H9 (cell line): ENCODE data around the gene PLA2G12B. TPM values are rescaled to one million over a fixed set of nuclear protein-coding genes. Genes with fewer than 3 reads are reported as not detected.

ENCODE experiments used
- DNase-seq: peaks from one replicate; pipeline ENCODE4 v3.0.0-alpha.2; 2017
- H2AFZ ChIP-seq: one replicate; pipeline ENCODE4 v1.6.1; 2013; ENCODE audit warnings: mild to moderate bottlenecking, low read length, control low read depth, moderate library complexity
- H2AK5ac ChIP-seq: 2 replicates; pipeline ENCODE4 v1.6.1; 2013; ENCODE audit warnings: low read length, control low read depth, mixed read lengths; ENCODE audit not compliant: insufficient read length
- H2BK120ac ChIP-seq: one replicate; pipeline ENCODE4 v1.6.1; 2013; ENCODE audit warnings: low read depth, mild to moderate bottlenecking, low read length, control low read depth, inconsistent platforms; ENCODE audit not compliant: poor library complexity, severe bottlenecking
- H2BK12ac ChIP-seq: 2 replicates; pipeline ENCODE4 v1.6.1; 2013; ENCODE audit warnings: low read length, control low read depth, mixed read lengths, low read depth; ENCODE audit not compliant: insufficient read length
- H2BK15ac ChIP-seq: 2 replicates; pipeline ENCODE4 v1.6.1; 2013; ENCODE audit warnings: low read depth, low read length, control low read depth
- H2BK20ac ChIP-seq: one replicate; pipeline ENCODE4 v1.6.1; 2013; ENCODE audit warnings: low read depth, mild to moderate bottlenecking, low read length, control low read depth, inconsistent platforms; ENCODE audit not compliant: poor library complexity, severe bottlenecking
- H2BK5ac ChIP-seq: 2 replicates; pipeline ENCODE4 v1.6.1; 2013; ENCODE audit warnings: low read length, control low read depth, mixed read lengths; ENCODE audit not compliant: insufficient read length
- H3K14ac ChIP-seq: 2 replicates; pipeline ENCODE4 v1.6.1; 2013; ENCODE audit warnings: low read length, control low read depth; ENCODE audit not compliant: insufficient read depth
- H3K18ac ChIP-seq: 2 replicates; pipeline ENCODE4 v1.6.1; 2013; ENCODE audit warnings: low read depth, mild to moderate bottlenecking, mixed read lengths, low read length, control low read depth; ENCODE audit not compliant: insufficient read length
- H3K23ac ChIP-seq: 2 replicates; pipeline ENCODE4 v1.6.1; 2013; ENCODE audit warnings: low read length, control low read depth, mixed read lengths, low read depth; ENCODE audit not compliant: insufficient read length
- H3K23me2 ChIP-seq: 2 replicates; pipeline ENCODE4 v1.6.1; 2013; ENCODE audit warnings: low read depth, mild to moderate bottlenecking, mixed read lengths, low read length, control low read depth; ENCODE audit not compliant: insufficient read length, poor library complexity, severe bottlenecking
- H3K27ac ChIP-seq: 2 replicates; pipeline ENCODE4 v1.5.1; 2013; ENCODE audit warnings: low read length, control low read depth, mixed read lengths, low read depth; ENCODE audit not compliant: insufficient read length
- H3K27me3 ChIP-seq: 2 replicates; pipeline ENCODE4 v1.6.1; 2013; ENCODE audit warnings: low read length, control low read depth, inconsistent platforms; ENCODE audit not compliant: insufficient read depth
- H3K4ac ChIP-seq: 2 replicates; pipeline ENCODE4 v1.6.1; 2013; ENCODE audit warnings: low read depth, mild to moderate bottlenecking, control low read depth, inconsistent platforms, low read length, moderate library complexity
- H3K4me1 ChIP-seq: 2 replicates; pipeline ENCODE4 v1.6.1; 2013; ENCODE audit warnings: low read length, control low read depth, inconsistent platforms; ENCODE audit not compliant: insufficient read depth
- H3K4me2 ChIP-seq: 2 replicates; pipeline ENCODE4 v1.6.1; 2013; ENCODE audit warnings: low read length, control low read depth, mixed read lengths; ENCODE audit not compliant: insufficient read length, insufficient read depth
- H3K56ac ChIP-seq: 2 replicates; pipeline ENCODE4 v1.6.1; 2013; ENCODE audit warnings: low read depth, mild to moderate bottlenecking, mixed read lengths, low read length, control low read depth; ENCODE audit not compliant: insufficient read length
- H3K79me1 ChIP-seq: 2 replicates; pipeline ENCODE4 v1.6.1; 2013; ENCODE audit warnings: low read depth, mild to moderate bottlenecking, moderate library complexity, low read length, control low read depth, inconsistent platforms; ENCODE audit not compliant: insufficient read depth, poor library complexity, severe bottlenecking
- H3K79me2 ChIP-seq: 2 replicates; pipeline ENCODE4 v1.6.1; 2013; ENCODE audit warnings: low read length, control low read depth, inconsistent platforms; ENCODE audit not compliant: insufficient read depth
- H3K9ac ChIP-seq: 2 replicates; pipeline ENCODE4 v1.6.1; 2013; ENCODE audit warnings: low read length, control low read depth, mixed read lengths; ENCODE audit not compliant: insufficient read length; ENCODE audit errors: extremely low read depth
- H3K9me3 ChIP-seq: one replicate; pipeline ENCODE4 v1.6.1; 2013; ENCODE audit warnings: low read depth, low read length, inconsistent platforms; ENCODE audit not compliant: control insufficient read depth
- H3T11ph ChIP-seq: one replicate; pipeline ENCODE4 v1.6.1; 2013; ENCODE audit warnings: mild to moderate bottlenecking, low read length, control low read depth, inconsistent platforms
- H4K20me1 ChIP-seq: one replicate; pipeline ENCODE4 v1.6.1; 2013; ENCODE audit not compliant: control insufficient read depth, insufficient read length, insufficient read depth
- H4K5ac ChIP-seq: 2 replicates; pipeline ENCODE4 v1.6.1; 2013; ENCODE audit warnings: low read depth, mild to moderate bottlenecking, mixed read lengths, low read length, control low read depth; ENCODE audit not compliant: insufficient read length
- H4K8ac ChIP-seq: replicated peaks from 2 replicates; pipeline ENCODE4 v1.6.1; 2013; ENCODE audit warnings: low read length, control low read depth, mixed read lengths, low read depth; ENCODE audit not compliant: insufficient read length
- H4K91ac ChIP-seq: 2 replicates; pipeline ENCODE4 v1.6.1; 2013; ENCODE audit warnings: low read depth, mild to moderate bottlenecking, moderate library complexity, mixed read lengths, low read length, control low read depth; ENCODE audit not compliant: insufficient read length
- H3K27ac Mint-ChIP-seq, 3 experiments: 2 replicates in 2 of 3; 3 replicates in 1 of 3; pipeline ENCODE4 v1.8.0; 2020 to 2021; ENCODE audit warnings: mixed read lengths in 3 of 3, mild to moderate bottlenecking in 1 of 3, moderate library complexity in 1 of 3
- H3K27me3 Mint-ChIP-seq: 2 replicates; pipeline ENCODE4 v1.8.0; 2021; ENCODE audit warnings: low read depth, mild to moderate bottlenecking, moderate library complexity, mixed read lengths
- H3K36me3 Mint-ChIP-seq, 3 experiments: 2 replicates in 2 of 3; 3 replicates in 1 of 3; pipeline ENCODE4 v1.8.0; 2020 to 2021; ENCODE audit warnings: low read depth in 3 of 3, mixed read lengths in 3 of 3; ENCODE audit not compliant: insufficient read depth in 1 of 3
- H3K4me1 Mint-ChIP-seq, 2 experiments: 2 replicates each; pipeline ENCODE4 v1.8.0; 2020; ENCODE audit warnings: mixed read lengths in 2 of 2
- H3K4me3 Mint-ChIP-seq, 2 experiments: 2 replicates in 1 of 2; 3 replicates in 1 of 2; pipeline ENCODE4 v1.8.0; 2020 to 2021; ENCODE audit warnings: mild to moderate bottlenecking in 2 of 2, mixed read lengths in 2 of 2, moderate library complexity in 1 of 2
- H3K9me3 Mint-ChIP-seq, 2 experiments: 2 replicates in 1 of 2; 3 replicates in 1 of 2; pipeline ENCODE4 v1.8.0; 2020; ENCODE audit warnings: mild to moderate bottlenecking in 2 of 2, mixed read lengths in 2 of 2, moderate library complexity in 1 of 2
- WGBS: extraction: QIAGEN DNeasy Blood & Tissue Kit; methylation state at CpG from one replicate; pipeline ENCODE4 v1.1.7; 2013; ENCODE audit warnings: missing lambda C conversion rate, low lambda C conversion rate, mixed read lengths; ENCODE audit not compliant: insufficient read length; ENCODE audit errors: extremely low coverage; 5-methylcytosine and 5-hydroxymethylcytosine counted together
- total RNA-seq: library from RNA; stranded (reverse); gene quantifications from 2 replicates; pipeline ENCODE4 v1.2.1, GENCODE V29; 2021
- TF ChIP-seq, protein P1 (sequence below): fragments of 200-600 bp; sonication (generic); conservative IDR thresholded peaks from 3 replicates; pipeline ENCODE4 v1.8.0; 2021; ENCODE audit warnings: antibody characterized with exemption, mild to moderate bottlenecking

PLA2G12B gene
- total RNA-seq, 1 experiment from 2014 or later = not detected

DNA sequence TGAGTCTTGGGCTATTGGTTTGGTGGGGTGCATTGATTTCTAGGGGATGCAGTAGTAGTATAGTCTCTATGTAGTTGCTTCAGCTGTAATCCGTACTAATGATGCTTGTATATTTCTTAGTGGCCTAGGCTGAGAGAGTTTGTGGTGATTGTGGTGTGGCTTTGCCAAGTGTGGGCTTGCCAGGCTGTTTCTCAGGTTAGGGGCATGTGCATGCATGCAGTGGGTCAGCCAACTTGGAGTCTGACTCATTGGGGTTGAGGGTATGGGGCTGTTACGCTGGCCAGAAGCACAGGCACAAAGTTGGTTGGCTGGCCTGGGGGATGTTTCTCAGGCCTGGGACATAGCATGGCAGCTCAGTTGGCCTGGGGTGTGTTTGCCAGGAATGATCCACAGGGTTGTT, 25.7 kb upstream of the PLA2G12B start:
- Histone ChIP-seq H3K79me2 (no peaks in the 10 kb centered on the region), H2BK20ac (no peak overlapping the region), H2BK12ac (no peak overlapping the region), H3K18ac (no peak overlapping the region), H2AK5ac (no peak overlapping the region), H3K9me3 (no peaks in the 10 kb centered on the region), H4K5ac (no peak overlapping the region), H3K14ac (no peak overlapping the region; the same call in 1 of the 2 replicates), H3K79me1 (no peaks in the 10 kb centered on the region), H4K8ac (no peak overlapping the region), H3K27me3 (no peaks in the 10 kb centered on the region), H4K91ac (no peak overlapping the region), H3K4me2 (no peak overlapping the region), H3K4me1 (no peaks in the 10 kb centered on the region), H3K56ac (no peak overlapping the region), H2BK120ac (no peak overlapping the region), H3K23ac (no peak overlapping the region), H2BK15ac (no peak overlapping the region), H2BK5ac (no peak overlapping the region), H2AFZ (no peak overlapping the region), H3K23me2 (no peaks in the 10 kb centered on the region), H3K27ac (no peak overlapping the region), H3K4ac (no peak overlapping the region), H3K9ac (no peak overlapping the region), H3T11ph (no peak overlapping the region), H4K20me1 (no peaks in the 10 kb centered on the region)
- DNase-seq = no peak
- peaks cover 0 to 5% of the 10 kb centered on the region in 2 experiments; a peak in 1 of 4 replicates for H3K4me1 Mint-ChIP-seq
- TF ChIP-seq, protein P1, sequence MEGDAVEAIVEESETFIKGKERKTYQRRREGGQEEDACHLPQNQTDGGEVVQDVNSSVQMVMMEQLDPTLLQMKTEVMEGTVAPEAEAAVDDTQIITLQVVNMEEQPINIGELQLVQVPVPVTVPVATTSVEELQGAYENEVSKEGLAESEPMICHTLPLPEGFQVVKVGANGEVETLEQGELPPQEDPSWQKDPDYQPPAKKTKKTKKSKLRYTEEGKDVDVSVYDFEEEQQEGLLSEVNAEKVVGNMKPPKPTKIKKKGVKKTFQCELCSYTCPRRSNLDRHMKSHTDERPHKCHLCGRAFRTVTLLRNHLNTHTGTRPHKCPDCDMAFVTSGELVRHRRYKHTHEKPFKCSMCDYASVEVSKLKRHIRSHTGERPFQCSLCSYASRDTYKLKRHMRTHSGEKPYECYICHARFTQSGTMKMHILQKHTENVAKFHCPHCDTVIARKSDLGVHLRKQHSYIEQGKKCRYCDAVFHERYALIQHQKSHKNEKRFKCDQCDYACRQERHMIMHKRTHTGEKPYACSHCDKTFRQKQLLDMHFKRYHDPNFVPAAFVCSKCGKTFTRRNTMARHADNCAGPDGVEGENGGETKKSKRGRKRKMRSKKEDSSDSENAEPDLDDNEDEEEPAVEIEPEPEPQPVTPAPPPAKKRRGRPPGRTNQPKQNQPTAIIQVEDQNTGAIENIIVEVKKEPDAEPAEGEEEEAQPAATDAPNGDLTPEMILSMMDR = no peak
- H3K36me3 Mint-ChIP-seq = peaks cover 8 to 33% (median 23%) of the 10 kb centered on the region in 3 experiments
- no peak overlapping the region for H3K4me3 Mint-ChIP-seq
- H3K9me3 Mint-ChIP-seq = peaks cover 41 to 46% of the 10 kb centered on the region in 2 experiments
- no CpG with 5 or more reads among the region's 2 CpGs for whole genome bisulfite sequencing
- no peaks in the 10 kb centered on the region for H3K27me3 Mint-ChIP-seq
- H3K27ac Mint-ChIP-seq = no peak overlapping the region; a peak in 1 of 7 replicates
